ENCODE measurements around the gene APIP.

APIP gene

GRCh38 chr11:34916015-34916842 lies at the start of gene APIP, which contains the start of gene PDHX:
APIP (minus strand) TSS chr11:34916379; CDS start chr11:34916284, 95 bp downstream.
PDHX (plus strand) TSS chr11:34916618; CDS start chr11:34916656, 38 bp downstream.
- no peak for FAIRE-seq

- FAIRE-seq: no peak
Observed at GRCh38 chr11:34964610-34965331, 48.6 kb upstream of the APIP start.

GRCh38 chr11:34963351-34963750 lies 47.2 kb upstream of the APIP start:
- no peak for FAIRE-seq

- FAIRE-seq: no peak
Observed at GRCh38 chr11:34962034-34962433, 45.9 kb upstream of the APIP start.

- peak; percentile 91 for FAIRE-seq
Observed at GRCh38 chr11:34960277-34960676, 44.1 kb upstream of the APIP start.

- FAIRE-seq: no peak
Observed at GRCh38 chr11:34959770-34960169, 43.6 kb upstream of the APIP start.

- peak; percentile 38 for FAIRE-seq
Observed at GRCh38 chr11:34957606-34958005, 41.4 kb upstream of the APIP start.

- no peak for FAIRE-seq
Observed at GRCh38 chr11:34957206-34957605, 41.0 kb upstream of the APIP start.

GRCh38 chr11:34953955-34954354 lies 37.8 kb upstream of the APIP start:
- FAIRE-seq: no peak

- FAIRE-seq: peak; percentile 66
Observed at GRCh38 chr11:34948696-34949095, 32.5 kb upstream of the APIP start.

- FAIRE-seq: no peak
Observed at GRCh38 chr11:34944692-34945091, 28.5 kb upstream of the APIP start.

- no peak for FAIRE-seq
Observed at GRCh38 chr11:34941688-34942087, 25.5 kb upstream of the APIP start.

- peak; percentile 47 for FAIRE-seq
Observed at GRCh38 chr11:34940026-34940677, 24.0 kb upstream of the APIP start.

- no peak for FAIRE-seq
Observed at GRCh38 chr11:34938611-34939010, 22.4 kb upstream of the APIP start.

GRCh38 chr11:34936945-34937629 lies 20.9 kb upstream of the APIP start:
- no peak for FAIRE-seq

- no peak for FAIRE-seq
Observed at GRCh38 chr11:34929794-34930763, 13.9 kb upstream of the APIP start.

- FAIRE-seq: no peak
Observed at GRCh38 chr11:34928960-34929680, 12.9 kb upstream of the APIP start.

- no peak for FAIRE-seq
Observed at GRCh38 chr11:34928268-34928959, 12.2 kb upstream of the APIP start.

GRCh38 chr11:34926831-34927132 lies 10.6 kb upstream of the APIP start:
- no peak for FAIRE-seq

GRCh38 chr11:34926101-34926830 lies 10.1 kb upstream of the APIP start:
- peak; percentile 100 for FAIRE-seq

All from islet of Langerhans (tissue), 1 donor.